NCI-H2171 treated with DMSO at 0.1 percent for 48 hours (cell line): ENCODE results near the gene AGRN.
A peak's percentile ranks its signal among the peaks of the same experiment; 100 is the strongest.
"Not testable (repeated sequence)": the region's sequence is repeated elsewhere in the genome, so short reads cannot be mapped to it uniquely, and the experiment has no call there.

Source experiments
- DNase-seq: peaks from one replicate; lab custom pipeline; 2025; lab: John Stamatoyannopoulos, UW

AGRN gene

GRCh38 chr1:1001057-1001783, 18.7 kb upstream of the AGRN start:
- DNase-seq, result peak; percentile 56

DNA sequence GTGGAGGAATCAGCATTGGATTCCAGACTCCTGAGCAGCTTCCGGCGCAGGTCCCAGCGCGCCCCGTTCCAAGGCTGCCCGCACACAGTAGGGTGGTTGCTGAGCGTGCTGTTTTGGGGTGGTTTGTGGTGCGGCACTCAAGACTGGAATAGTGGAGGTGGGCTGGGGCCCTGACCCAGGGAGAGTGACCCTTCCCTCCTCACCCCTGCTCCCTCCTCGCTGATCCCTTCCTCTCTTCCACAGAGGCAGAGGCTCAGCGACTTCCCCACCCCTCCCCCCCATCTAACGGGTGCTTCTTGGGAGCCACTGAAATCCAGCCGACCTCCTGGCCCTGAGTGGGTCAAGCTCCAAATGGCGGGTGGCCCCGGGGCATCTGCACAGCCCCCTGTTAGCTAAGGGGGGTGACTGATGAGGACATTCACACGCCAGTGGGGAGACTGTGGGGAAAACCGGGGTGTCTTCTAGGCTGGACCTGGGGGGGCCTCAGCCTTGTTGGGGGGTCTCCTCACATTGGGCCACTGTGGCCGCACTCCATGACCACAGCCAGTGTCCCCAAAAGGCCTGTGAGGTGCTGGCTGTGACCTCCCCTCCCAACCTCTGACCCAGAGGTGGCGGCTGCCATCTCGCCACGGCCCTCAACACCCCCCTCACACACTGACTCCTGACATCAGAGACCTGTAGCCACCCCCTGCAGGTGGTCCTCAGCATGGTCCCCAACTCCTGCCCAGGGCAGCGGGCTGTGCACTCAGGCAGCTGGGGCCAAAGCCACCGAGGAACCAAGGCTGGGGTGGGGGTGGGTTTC, 16.1 kb upstream of the AGRN start:
- DNase-seq, result no peak

DNA sequence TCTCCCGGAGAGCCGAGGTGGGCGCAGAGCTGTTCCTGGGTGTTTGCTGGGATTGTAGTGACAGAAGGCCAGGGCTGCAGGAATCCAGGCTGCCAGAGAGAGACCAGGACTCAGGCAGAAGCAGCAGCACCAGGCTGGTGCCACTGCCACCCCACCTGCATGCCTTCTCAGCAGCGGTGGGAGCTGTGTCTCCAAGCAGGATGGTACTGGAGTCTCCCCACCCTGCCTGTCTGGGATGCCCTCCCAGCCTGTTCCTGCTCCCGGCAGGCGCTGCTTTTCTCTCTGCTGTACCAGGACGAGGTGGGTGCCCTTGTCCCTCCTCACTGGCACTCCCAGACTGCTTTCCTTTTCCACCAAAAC, 15.5 kb upstream of the AGRN start:
- DNase-seq, result no peak

GRCh38 chr1:1004780-1005697, 14.9 kb upstream of the AGRN start:
- no peak for DNase-seq

GRCh38 chr1:1005774-1006304, 14.1 kb upstream of the AGRN start:
- no peak for DNase-seq

GRCh38 chr1:1006305-1007159, 13.4 kb upstream of the AGRN start:
- no peak for DNase-seq

DNA sequence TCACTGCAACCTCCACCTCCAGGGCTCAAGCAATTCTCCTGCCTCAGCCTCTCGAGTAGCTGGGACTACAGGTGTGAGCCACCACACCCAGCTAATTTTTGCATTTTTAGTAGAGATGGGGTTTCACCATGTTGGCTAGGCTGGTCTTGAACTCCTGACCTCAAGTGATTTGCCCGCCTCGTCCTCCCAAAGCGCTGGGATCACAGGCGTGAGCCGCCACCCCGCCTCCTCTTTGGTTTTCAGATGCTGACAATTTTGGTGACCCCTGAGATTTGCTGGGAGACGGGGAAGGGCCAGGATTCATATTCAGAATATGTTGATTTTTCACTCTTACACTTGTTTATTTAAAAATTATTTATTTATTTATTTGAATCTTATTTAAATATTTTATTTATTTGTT, 9.8 kb upstream of the AGRN start:
- DNase-seq, result not testable (repeated sequence)

GRCh38 chr1:1011396-1011949, 8.4 kb upstream of the AGRN start:
- DNase-seq, result no peak

DNA sequence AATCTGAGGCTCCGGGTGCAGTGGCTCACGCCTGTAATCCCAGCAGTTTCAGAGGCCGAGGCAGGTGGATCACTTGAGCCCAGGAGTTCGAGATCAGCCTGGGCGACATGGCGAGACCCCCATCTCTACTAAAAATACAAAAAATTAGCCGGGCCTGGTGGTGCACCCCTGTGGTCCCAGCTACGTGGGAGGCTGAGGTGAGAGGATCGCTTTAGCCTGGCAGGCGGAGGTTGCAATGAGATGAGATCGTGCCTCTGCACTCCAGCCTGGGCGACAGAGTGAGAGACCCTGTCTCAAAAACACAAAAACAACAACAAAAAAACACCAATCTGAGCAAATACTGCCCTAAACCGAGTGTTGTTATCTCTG, 7.2 kb upstream of the AGRN start:
- DNase-seq, result not testable (repeated sequence)

DNA sequence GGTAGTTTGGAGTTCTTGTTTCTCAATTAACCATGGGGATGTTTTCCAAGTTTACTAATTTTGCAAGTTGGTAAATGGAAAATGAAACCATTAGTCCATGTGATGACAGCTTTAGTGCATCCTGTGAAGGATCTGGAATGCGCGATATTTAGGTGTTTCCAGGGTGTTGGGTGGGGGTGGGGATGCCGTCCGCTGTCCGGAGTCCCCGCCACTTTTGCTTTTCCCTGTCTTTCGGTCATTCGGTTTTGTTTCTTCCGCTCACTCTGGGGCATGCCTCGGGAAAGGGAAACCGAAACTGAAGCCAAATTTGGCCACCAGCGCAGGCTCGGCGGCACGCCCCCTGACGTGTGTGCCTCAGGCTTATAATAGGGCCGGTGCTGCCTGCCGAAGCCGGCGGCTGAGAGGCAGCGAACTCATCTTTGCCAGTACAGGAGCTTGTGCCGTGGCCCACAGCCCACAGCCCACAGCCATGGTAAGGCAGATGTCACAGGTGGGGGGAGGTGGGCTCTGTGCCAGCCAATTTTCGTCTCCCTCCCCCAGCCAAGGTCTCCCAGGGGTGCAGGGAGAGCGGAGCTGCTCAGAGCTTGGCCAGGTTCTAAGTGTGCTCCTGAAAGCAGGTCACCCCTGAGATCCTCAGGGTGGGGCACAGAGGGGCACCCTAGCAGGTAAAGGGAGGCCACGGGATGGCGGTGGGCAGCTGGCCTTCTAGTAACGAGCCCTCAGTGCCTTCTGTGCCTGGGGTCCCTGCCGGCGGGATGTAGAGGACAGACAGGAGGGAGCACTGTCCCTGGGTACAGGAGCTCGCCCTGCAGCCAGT, 6.6 kb upstream of the AGRN start, which contains the start of gene ISG15:
Gene ISG15, plus strand, starts transcription at position 393 of the 817 bp plus-strand sequence. Its CDS starts 77 bp downstream, at position 470.
- DNase-seq, result peak; percentile 60

GRCh38 chr1:1013922-1014648, 5.8 kb upstream of the AGRN start:
- no peak for DNase-seq

GRCh38 chr1:1014799-1015681, 4.9 kb upstream of the AGRN start:
- DNase-seq, result peak; percentile 65

DNA sequence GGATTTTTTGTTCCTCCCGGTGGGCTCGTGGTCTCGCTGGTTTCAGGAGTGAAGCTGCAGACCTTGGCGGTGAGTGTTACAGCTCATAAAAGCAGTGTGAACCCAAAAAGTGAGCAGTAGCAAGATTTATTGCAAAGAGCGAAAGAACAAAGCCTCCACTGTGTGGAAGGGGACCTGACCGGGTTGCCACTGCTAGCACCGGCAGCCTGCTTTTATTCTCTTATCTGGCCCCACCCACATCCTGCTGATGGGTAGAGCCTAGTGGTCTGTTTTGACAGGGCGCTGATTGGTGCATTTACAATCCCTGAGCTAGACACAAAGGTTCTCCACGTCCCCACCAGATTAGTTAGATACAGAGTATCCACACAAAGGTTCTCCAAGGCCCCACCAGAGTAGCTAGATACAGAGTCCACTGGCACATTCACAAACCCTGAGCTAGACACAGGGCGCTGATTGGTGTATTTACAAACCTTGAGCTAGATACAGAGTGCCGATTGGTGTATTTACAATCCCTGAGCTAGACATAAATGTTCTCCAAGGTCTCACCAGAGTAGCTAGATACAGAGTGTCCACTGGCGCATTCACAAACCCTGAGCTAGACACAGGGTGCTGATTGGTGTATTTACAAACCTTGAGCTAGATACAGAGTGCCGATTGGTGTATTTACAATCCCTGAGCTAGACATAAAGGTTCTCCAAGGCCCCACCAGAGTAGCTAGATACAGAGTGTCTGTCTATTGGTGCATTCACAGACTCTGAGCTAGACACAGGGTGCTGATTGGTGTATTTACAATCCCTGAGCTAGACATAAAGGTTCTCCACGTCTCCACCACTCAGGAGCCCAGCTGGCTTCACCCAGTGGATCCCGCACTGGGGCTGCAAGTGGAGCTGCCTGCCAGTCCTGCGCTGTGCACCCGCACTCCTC, 2.3 kb upstream of the AGRN start:
- not testable (repeated sequence) for DNase-seq

DNA sequence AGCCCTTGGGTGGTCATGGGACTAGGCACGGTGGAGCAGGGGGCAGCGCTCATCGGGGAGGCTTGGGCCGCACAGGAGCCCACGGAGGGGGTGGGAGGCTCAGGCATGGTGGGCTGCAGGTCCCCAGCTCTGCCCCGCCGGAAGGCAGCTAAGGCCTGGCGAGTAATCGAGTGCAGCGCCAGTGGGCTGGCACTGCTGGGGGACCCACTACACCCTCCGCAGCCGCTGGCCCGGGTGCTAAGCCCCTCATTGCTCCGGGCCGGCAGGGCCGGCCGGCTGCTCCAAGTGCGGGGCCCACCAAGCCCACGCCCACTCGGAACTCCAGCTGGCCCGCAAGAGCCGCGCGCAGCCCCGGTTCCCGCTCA, 1.6 kb upstream of the AGRN start:
- not testable (repeated sequence) for DNase-seq

GRCh38 chr1:1019122-1019999, 559 bp upstream of the AGRN start:
- peak; percentile 66 for DNase-seq

GRCh38 chr1:1020415-1021009, 592 bp downstream of the AGRN start:
- DNase-seq, result no peak
